ENCODE data around the gene TSSC4. TPM values are rescaled to one million over a fixed set of nuclear protein-coding genes. Genes with fewer than 3 reads are reported as not detected.
A peak's percentile ranks its signal among the peaks of the same experiment; 100 is the strongest.

The TSSC4 gene
- total RNA-seq, 1 donor from 2014 or later: 48.4 TPM

GRCh38 chr11:2390725-2391151 is 9.8 kb upstream of the TSSC4 start:
- Mint-ChIP-seq H3K36me3 (ENCODE audit: low read depth, unreplicated experiment) (peaks cover 4% of the 10 kb centered on the region), H3K27ac (ENCODE audit: unreplicated experiment) (peak overlapping the region; percentile 13), H3K4me3 (ENCODE audit: unreplicated experiment) (no peak overlapping the region), H3K4me1 (ENCODE audit: unreplicated experiment) (peaks cover 15% of the 10 kb centered on the region), H3K9me3 (ENCODE audit: unreplicated experiment) (no peaks in the 10 kb centered on the region), H3K27me3 (ENCODE audit: unreplicated experiment) (peaks cover 6% of the 10 kb centered on the region)
- TF ChIP-seq, protein P1, sequence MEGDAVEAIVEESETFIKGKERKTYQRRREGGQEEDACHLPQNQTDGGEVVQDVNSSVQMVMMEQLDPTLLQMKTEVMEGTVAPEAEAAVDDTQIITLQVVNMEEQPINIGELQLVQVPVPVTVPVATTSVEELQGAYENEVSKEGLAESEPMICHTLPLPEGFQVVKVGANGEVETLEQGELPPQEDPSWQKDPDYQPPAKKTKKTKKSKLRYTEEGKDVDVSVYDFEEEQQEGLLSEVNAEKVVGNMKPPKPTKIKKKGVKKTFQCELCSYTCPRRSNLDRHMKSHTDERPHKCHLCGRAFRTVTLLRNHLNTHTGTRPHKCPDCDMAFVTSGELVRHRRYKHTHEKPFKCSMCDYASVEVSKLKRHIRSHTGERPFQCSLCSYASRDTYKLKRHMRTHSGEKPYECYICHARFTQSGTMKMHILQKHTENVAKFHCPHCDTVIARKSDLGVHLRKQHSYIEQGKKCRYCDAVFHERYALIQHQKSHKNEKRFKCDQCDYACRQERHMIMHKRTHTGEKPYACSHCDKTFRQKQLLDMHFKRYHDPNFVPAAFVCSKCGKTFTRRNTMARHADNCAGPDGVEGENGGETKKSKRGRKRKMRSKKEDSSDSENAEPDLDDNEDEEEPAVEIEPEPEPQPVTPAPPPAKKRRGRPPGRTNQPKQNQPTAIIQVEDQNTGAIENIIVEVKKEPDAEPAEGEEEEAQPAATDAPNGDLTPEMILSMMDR (IDR thresholded peaks at IDR 0.05; ENCODE audit: unreplicated experiment): no peak
- DNase-seq (ENCODE audit: low spot score): no peak

DNA sequence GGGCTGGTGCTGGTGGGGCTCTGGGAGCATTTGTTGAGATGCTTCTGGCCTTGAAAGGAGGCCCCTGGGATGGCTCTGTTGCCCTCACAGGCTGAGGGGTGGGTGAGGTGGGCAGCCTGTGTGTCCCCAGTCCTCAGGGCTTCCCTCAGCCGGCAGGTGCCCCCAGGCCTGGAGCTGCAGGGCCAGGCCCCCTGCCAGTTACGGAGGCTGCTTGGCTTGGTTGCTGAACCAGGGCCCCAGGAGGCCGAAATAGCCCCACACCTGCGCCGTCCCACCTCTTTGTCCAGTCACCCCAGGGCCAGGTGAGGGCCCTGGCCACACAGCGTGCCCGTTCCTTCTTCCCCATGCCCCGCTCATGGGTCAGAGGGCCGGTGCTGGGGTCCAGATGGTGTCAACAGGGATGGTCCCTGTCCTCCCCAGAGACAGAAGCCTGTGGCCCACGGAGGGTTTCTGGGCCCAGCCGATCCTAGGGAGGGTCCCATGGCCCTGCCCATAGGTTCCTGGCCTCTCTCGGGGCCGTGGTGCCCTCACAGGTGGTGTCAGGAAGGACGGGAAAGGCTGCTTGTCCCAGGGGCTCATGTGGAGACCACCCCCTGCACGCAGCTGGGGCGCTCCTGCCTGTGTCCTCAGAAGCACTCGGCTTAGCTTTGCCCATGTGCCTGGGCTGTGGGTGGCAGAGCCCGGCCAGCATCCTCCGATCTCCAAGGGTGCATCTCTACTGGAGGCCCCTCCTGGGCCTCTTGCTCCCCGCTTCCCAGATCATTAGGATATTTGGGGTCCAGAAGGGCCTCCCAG is 9.2 kb upstream of the TSSC4 start:
- peaks cover 11% of the 10 kb centered on the region for H3K4me1 Mint-ChIP-seq (ENCODE audit: unreplicated experiment)
- H3K9me3 Mint-ChIP-seq (ENCODE audit: unreplicated experiment): no peaks in the 10 kb centered on the region
- no peak overlapping the region for H3K4me3 Mint-ChIP-seq (ENCODE audit: unreplicated experiment)
- TF ChIP-seq, protein P1 (IDR thresholded peaks at IDR 0.05; ENCODE audit: unreplicated experiment): no peak
- H3K36me3 Mint-ChIP-seq (ENCODE audit: low read depth, unreplicated experiment): no peaks in the 10 kb centered on the region
- no peak overlapping the region for H3K27ac Mint-ChIP-seq (ENCODE audit: unreplicated experiment)
- H3K27me3 Mint-ChIP-seq (ENCODE audit: unreplicated experiment): peaks cover 6% of the 10 kb centered on the region
- DNase-seq (ENCODE audit: low spot score): no peak

DNA sequence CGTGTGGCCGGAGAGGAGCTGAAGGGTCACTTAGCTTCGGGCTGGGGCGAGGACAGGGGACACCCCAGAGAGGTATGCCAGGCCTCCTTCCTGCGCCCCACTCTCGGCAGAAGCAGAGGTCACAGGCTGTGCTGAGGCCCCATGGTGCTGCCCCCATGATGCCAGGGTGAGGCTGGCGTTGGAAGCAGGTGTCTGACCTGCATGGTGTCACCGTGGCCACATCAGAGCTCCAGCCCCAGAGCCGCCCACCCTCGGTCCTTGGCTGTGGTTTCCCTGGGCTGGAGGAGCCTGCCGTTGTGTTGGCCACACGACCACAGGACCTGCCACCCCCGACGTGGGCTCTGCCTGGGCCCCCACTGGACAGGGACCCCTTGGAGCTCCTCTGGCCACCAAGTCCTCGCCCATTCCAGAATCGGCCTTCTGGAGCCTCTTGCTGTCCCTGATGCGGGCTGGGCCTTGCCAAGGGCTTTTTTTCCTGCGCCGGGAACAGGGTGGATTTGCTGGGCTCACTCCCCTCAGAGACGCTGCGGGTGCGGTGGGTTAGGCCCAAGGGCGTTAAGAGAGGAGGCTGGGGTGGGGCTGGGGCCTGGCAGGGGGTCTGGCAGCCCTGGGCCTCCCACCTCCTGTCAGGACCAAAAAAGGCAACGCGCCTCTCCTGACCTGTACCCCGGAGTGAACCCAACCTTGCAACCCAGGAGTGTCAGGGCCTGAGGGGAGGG is 8.2 kb upstream of the TSSC4 start:
- Mint-ChIP-seq H3K9me3 (ENCODE audit: unreplicated experiment) (no peaks in the 10 kb centered on the region), H3K36me3 (ENCODE audit: low read depth, unreplicated experiment) (peaks cover 6% of the 10 kb centered on the region), H3K27ac (ENCODE audit: unreplicated experiment) (no peak overlapping the region), H3K4me3 (ENCODE audit: unreplicated experiment) (no peak overlapping the region), H3K27me3 (ENCODE audit: unreplicated experiment) (peaks cover 11% of the 10 kb centered on the region), H3K4me1 (ENCODE audit: unreplicated experiment) (peaks cover 11% of the 10 kb centered on the region)
- no peak for DNase-seq (ENCODE audit: low spot score)
- TF ChIP-seq, protein P1 (IDR thresholded peaks at IDR 0.05; ENCODE audit: unreplicated experiment): no peak

DNA sequence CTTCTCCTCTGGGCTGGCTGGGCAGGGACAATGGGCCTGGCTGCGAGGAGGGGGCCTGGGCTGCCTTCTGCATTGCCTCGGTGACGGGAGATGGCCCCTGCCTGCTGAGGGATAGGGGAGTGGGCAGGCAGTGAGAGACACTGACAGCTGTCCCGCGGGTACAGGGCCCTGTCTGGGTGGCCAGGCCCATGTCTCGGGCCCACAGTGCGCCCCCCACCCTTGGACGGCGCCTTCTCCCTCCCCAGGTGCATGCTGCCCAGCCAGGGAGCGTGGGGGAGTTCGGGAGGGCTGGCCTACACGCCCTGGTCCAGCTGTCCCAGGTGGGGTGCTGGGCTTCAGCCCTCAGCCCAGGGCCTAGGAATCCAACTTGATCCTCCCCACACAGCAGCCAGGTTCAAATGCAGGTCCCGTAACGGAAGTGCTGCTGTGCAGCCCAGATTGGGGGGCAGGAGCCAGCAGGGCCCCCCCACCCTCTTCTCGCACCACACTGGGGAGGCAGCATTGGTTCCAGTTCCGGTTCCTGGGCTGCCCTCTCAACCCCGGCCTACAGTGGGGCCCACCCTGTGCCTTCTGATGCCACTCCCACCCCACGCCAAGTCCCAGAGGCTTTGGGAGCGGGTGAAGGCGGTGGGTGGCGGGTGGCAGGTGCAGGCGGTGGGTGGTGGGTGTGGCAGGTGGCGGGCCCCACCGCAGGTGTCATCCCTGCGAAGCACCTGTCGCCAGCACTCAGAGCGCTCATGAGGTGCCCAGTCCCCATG is 7.3 kb upstream of the TSSC4 start:
- Mint-ChIP-seq H3K36me3 (ENCODE audit: low read depth, unreplicated experiment) (peaks cover 6% of the 10 kb centered on the region), H3K27me3 (ENCODE audit: unreplicated experiment) (peaks cover 11% of the 10 kb centered on the region), H3K4me1 (ENCODE audit: unreplicated experiment) (peaks cover 11% of the 10 kb centered on the region), H3K27ac (ENCODE audit: unreplicated experiment) (no peak overlapping the region), H3K4me3 (ENCODE audit: unreplicated experiment) (no peak overlapping the region), H3K9me3 (ENCODE audit: unreplicated experiment) (no peaks in the 10 kb centered on the region)
- TF ChIP-seq, protein P1 (IDR thresholded peaks at IDR 0.05; ENCODE audit: unreplicated experiment): no peak
- DNase-seq (ENCODE audit: low spot score): no peak

All from endothelial cell (in vitro differentiated cells).